GM13977 (cell line): ENCODE results near the gene PRDM11.

Experiments used
- DNase-seq: peaks from one replicate; pipeline ENCODE4 v3.0.0; 2012; ENCODE audit warnings: low spot score
- CTCF ChIP-seq: IDR thresholded peaks from 2 replicates; pipeline ENCODE4 v1.5.1; 2012; ENCODE audit warnings: mild to moderate bottlenecking, control low read depth; ENCODE audit not compliant: insufficient read depth; ENCODE audit errors: extremely low read depth, missing control alignments
- in situ Hi-C: fragments of 300-500 bp; cut with MboI; formaldehyde crosslinking; loops from one replicate; pipeline ENCODE4 v1.12.0; 2022; ENCODE audit warnings: low sequenced_read_pairs, low pct_unique_long_range_greater_than_20kb, mixed read lengths, inconsistent platforms; ENCODE audit not compliant: unreplicated experiment

The PRDM11 gene

DNA sequence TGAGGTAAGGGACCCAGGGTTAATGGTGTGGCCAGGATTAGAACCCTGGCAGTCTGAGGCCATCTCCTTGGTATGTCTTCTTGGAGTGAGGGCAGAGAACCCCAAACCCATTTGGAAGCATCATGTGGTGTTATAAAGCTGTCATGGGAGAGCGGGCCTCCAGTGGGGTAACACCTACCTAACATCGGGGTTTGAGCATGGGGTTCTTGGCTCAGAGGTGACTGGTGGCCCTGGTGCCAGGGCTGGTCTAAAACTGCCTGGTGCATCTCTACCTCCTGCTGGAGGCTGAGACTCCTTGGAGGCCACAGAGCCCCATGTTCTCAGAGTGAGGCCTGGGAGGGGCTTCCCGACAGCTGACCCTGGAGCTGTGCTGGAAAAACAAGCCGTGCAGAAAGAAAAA lies 4.5 kb downstream of the PRDM11 start:
- in situ Hi-C loops = no loop called here
- no peak for DNase-seq
- no peak for TF ChIP-seq CTCF

DNA sequence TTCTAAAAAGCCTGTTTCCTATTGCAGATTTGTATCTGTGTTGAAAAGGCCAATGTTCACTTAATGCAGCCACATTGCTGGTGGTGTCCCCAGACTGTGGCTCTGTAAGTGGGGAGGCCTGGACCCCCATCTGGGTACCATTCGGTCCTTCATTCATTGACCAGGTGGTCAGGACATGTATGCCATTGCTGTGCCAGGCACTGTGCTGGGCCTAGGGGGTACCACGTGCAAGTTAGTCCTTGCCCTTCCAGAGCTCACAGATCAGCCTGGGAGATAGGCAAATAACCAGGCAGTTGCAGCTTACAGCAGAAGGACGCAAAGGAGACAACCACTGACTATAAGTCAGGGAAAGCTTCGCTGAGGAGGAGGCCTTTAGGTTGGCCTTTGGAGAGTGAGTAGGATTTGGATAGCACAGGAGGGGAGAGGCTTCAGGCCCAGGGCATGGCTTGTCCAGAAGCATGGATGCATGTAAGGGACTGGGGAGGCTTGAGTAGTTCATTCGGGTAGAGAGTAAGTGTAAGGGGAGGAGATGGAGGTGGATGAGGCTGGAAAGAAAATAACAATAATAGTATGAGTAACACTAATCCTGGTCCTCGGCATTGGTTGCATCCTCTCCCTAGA lies 5.0 kb downstream of the PRDM11 start:
- DNase-seq = no peak
- TF ChIP-seq CTCF = no peak
- in situ Hi-C loops = no loop called here

DNA sequence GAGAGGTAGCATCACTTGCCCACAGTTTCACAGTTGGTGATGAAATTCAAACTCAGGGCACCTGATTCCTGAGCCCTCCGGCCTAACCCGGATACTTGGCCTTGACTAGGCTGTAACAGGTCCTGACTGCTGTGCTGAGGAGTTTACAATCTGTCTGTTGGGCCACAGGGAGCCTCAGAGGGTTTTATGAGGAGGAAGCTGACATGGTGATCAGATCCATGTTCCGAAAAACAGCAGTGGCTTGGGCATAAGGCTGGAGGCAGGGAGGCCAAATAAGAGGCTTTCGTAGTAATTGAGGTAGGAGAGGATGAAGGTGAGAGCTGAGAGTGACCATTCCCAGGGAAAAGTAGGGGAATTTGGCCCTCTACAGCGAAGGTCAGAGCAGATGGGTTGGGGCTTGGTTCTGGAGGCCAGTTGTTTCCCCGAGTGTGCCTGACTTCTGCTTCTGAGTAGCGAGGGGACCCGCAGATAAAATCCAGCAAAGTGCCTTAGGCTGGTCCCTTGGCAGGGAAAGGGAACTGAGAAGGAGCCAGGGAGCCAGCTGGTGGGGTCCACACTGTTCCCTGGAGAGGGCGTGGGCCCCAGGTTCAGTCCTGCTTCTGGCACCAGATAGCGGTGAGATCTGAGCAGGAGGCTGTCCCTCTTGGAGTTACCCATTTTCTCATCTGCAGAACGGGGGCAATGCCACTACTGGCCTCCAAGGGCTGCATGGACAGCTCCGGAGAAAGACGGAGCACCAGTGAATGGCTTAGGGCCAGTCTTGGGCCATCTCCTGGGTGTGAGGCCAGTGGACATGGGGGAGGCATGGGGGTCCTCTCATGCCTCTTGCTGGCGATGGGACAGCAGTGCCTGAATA lies 6.5 kb downstream of the PRDM11 start:
- no peak for DNase-seq
- in situ Hi-C loops = no loop called here

DNA sequence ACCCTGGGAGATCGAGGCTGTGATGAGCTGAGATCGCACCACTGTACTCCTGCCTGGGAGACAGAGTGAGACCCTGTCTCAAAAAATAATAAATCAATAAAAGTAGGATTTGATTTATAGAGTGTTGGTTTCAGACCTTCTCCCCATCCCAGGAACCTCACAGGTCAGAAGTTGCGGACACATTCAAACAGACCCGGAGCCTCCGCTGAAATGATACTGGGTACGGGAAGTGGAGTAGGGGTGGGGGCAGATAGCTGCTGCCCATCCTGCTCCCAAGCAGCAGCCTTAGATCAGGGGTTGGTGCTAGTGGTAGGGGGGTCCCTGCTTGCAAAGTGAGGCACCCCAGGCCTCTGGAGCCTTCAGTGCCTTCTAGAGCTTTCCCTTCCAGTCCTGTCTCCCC lies 7.8 kb downstream of the PRDM11 start:
- TF ChIP-seq CTCF = no peak

More for the DNA sequence above, 6.5 kb downstream of the PRDM11 start:
- no peak for TF ChIP-seq CTCF

GRCh38 chr11:45155058-45155551 lies 8.7 kb downstream of the PRDM11 start:
- in situ Hi-C loops = no loop called here
- no peak for DNase-seq
- TF ChIP-seq CTCF = no peak

More for the DNA sequence above, 7.8 kb downstream of the PRDM11 start:
- in situ Hi-C loops = no loop called here
- no peak for DNase-seq

DNA sequence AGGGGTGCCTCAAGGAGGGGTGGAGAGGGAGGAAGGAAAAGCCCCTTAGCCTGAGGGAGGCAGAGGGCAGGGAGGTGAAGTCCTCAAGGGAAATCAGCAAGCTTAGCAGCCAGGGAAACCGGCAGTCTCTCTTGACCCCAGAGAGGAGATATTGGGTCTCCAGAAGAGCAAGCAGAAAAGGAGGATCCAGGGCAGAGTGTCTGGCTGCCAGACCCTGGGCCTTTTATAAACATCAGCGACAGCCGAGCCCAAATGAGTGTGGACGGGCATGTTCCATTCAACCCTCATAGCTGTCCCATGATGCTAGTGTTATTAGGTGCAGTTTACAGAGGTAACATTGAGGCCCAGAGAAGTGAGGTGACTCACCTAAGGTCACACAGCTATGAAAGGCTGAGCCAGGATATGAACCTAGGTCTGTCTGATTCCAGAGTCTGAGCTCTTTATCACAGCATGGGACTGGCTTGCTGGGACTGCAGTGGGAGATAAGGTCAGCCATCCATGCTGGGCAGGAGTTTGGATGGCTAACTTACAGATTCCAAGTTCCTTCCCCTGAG lies 9.3 kb downstream of the PRDM11 start:
- in situ Hi-C loops = no loop called here

More for the DNA sequence above, 9.3 kb downstream of the PRDM11 start:
- DNase-seq = no peak
- no peak for TF ChIP-seq CTCF
